IMR-90 (cell line): Measurements from ENCODE around the gene SLC40A1.

Experiments
- RAD21 ChIP-seq: IDR thresholded peaks from 2 replicates; pipeline ENCODE4 v1.6.1; 2012; ENCODE audit warnings: low read length, improper control_type of control experiment
- SMC3 ChIP-seq: fragments of 150-350 bp; IDR thresholded peaks from 2 replicates; pipeline ENCODE4 v1.6.1; 2016; ENCODE audit warnings: low read depth, mild to moderate bottlenecking, antibody characterized with exemption, low read length, moderate library complexity
- TF ChIP-seq, protein P1 (sequence below): conservative IDR thresholded peaks from 2 replicates; pipeline ENCODE4 v1.5.1; 2012; ENCODE audit warnings: mild to moderate bottlenecking, low read depth, low read length, improper control_type of control experiment

- TF ChIP-seq, protein P1, sequence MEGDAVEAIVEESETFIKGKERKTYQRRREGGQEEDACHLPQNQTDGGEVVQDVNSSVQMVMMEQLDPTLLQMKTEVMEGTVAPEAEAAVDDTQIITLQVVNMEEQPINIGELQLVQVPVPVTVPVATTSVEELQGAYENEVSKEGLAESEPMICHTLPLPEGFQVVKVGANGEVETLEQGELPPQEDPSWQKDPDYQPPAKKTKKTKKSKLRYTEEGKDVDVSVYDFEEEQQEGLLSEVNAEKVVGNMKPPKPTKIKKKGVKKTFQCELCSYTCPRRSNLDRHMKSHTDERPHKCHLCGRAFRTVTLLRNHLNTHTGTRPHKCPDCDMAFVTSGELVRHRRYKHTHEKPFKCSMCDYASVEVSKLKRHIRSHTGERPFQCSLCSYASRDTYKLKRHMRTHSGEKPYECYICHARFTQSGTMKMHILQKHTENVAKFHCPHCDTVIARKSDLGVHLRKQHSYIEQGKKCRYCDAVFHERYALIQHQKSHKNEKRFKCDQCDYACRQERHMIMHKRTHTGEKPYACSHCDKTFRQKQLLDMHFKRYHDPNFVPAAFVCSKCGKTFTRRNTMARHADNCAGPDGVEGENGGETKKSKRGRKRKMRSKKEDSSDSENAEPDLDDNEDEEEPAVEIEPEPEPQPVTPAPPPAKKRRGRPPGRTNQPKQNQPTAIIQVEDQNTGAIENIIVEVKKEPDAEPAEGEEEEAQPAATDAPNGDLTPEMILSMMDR = no peak
- no peak for TF ChIP-seq RAD21
- no peak for TF ChIP-seq SMC3
Measured at GRCh38 chr2:189574793-189575475, 5.7 kb downstream of the SLC40A1 start.
